PC-9 (cell line): ENCODE results near the gene CCNL1.

Source experiments
- CTCF ChIP-seq: fragments of 200-600 bp; sonication (generic); conservative IDR thresholded peaks from 2 replicates; pipeline ENCODE4 v1.6.1; 2017; ENCODE audit warnings: mixed run types, antibody characterized with exemption, mild to moderate bottlenecking, moderate library complexity
- EZH2 ChIP-seq: fragments of 200-600 bp; sonication (generic); IDR thresholded peaks from 2 replicates; pipeline ENCODE4 v1.8.0; 2017; ENCODE audit warnings: antibody characterized with exemption, low read depth

- TF ChIP-seq CTCF = no peak
- TF ChIP-seq EZH2 = no peak
These were observed 31.8 kb downstream of the CCNL1 start for GRCh38 chr3:157127831-157128767.
